ENCODE data around the gene GATAD1.
"Not testable (repeated sequence)": the region's sequence is repeated elsewhere in the genome, so short reads cannot be mapped to it uniquely, and the experiment has no call there.

GRCh38 chr7:92442720-92443119 lies 4.6 kb upstream of the GATAD1 start:
- TF ChIP-seq CTCF (IDR thresholded peaks at IDR 0.05; ENCODE audit: insufficient read depth, low read length, poor library complexity, severe bottlenecking); EZH2phosphoT487 (conservative IDR thresholded peaks at IDR 0.05; ENCODE audit: low read length): not testable (repeated sequence)
